ENCODE data around the gene MARK3. TPM values are rescaled to one million over a fixed set of nuclear protein-coding genes. Genes with fewer than 3 reads are reported as not detected.

Gene MARK3
- total RNA-seq, 4 donors from 2014 or later = 44.4 to 112 (median 67.5) TPM

- WGBS, 2 donors = 93 to 95% methylated on average over 8 of the region's 8 CpGs
- DNase-seq = no peak
- no peak overlapping the region for H3K27ac ChIP-seq
- H3K4me3 ChIP-seq = no peak overlapping the region
- no peaks in the 10 kb centered on the region for H3K27me3 ChIP-seq
- no peaks in the 10 kb centered on the region for H3K36me3 ChIP-seq
- no peak for TF ChIP-seq CTCF (IDR thresholded peaks at IDR 0.05)
- no peaks in the 10 kb centered on the region for H3K9me3 ChIP-seq
- intact Hi-C loops (cut with DNase I) = no loop called here
- H3K4me1 ChIP-seq = peaks cover 8 to 88% (median 58%) of the 10 kb centered on the region in 3 donors
These were observed 7.4 kb downstream of the MARK3 start for GRCh38 chr14:103392572-103392971.

- Histone ChIP-seq H3K4me3 (no peak overlapping the region), H3K9me3 (no peaks in the 10 kb centered on the region), H3K27ac (peak overlapping the region in 1 of 4 donors; percentile 36), H3K27me3 (no peaks in the 10 kb centered on the region), H3K4me1 (peaks cover 3 to 86% (median 55%) of the 10 kb centered on the region in 3 donors), H3K36me3 (no peaks in the 10 kb centered on the region)
- 75 to 82% methylated on average over 5 to 6 of the region's 6 CpGs for WGBS, 2 donors
- intact Hi-C loops (cut with DNase I) = no loop called here
- no peak for DNase-seq
- TF ChIP-seq CTCF (IDR thresholded peaks at IDR 0.05) = no peak
- TF ChIP-seq POLR2A (IDR thresholded peaks at IDR 0.05) = no peak
These were observed 7.9 kb downstream of the MARK3 start for GRCh38 chr14:103393070-103393469.

- intact Hi-C loops (cut with DNase I) = no loop called here
- Histone ChIP-seq H3K27me3 (no peaks in the 10 kb centered on the region), H3K9me3 (no peaks in the 10 kb centered on the region), H3K27ac (peak overlapping the region in 3 of 4 donors; percentile 2 to 38 (median 11)), H3K4me1 (peaks cover 3 to 86% (median 52%) of the 10 kb centered on the region in 3 donors), H3K4me3 (no peak overlapping the region), H3K36me3 (no peaks in the 10 kb centered on the region)
- TF ChIP-seq POLR2A (IDR thresholded peaks at IDR 0.05) (no peak), CTCF (IDR thresholded peaks at IDR 0.05) (peak; percentile 64 to 91 (median 78))
- 31 to 45% methylated on average over 9 of the region's 9 CpGs for WGBS, 2 donors
- no peak for DNase-seq
These were observed 8.7 kb downstream of the MARK3 start for GRCh38 chr14:103393676-103394626.

- no peak overlapping the region for H3K27ac ChIP-seq
- intact Hi-C loops (cut with DNase I) = no loop called here
- TF ChIP-seq CTCF (IDR thresholded peaks at IDR 0.05) (no peak), POLR2A (IDR thresholded peaks at IDR 0.05) (no peak)
These were observed 10.0 kb downstream of the MARK3 start for GRCh38 chr14:103395244-103395643.

GRCh38 chr14:103396463-103396862 lies 11.2 kb downstream of the MARK3 start:
- TF ChIP-seq POLR2A (IDR thresholded peaks at IDR 0.05) (no peak), CTCF (IDR thresholded peaks at IDR 0.05) (no peak)
- Histone ChIP-seq H3K4me3 (no peak overlapping the region), H3K4me1 (peaks cover 12 to 90% (median 56%) of the 10 kb centered on the region in 3 donors), H3K27me3 (no peaks in the 10 kb centered on the region), H3K27ac (no peak overlapping the region), H3K9me3 (no peaks in the 10 kb centered on the region), H3K36me3 (no peaks in the 10 kb centered on the region)
- WGBS, 2 donors = 92 to 94% methylated on average over 2 of the region's 2 CpGs
- no peak for DNase-seq
- intact Hi-C loops (cut with DNase I) = no loop called here

More at GRCh38 chr14:103395244-103395643, 10.0 kb downstream of the MARK3 start:
- Histone ChIP-seq H3K9me3 (no peaks in the 10 kb centered on the region), H3K36me3 (no peaks in the 10 kb centered on the region), H3K4me3 (no peak overlapping the region), H3K27me3 (no peaks in the 10 kb centered on the region), H3K4me1 (peaks cover 6 to 92% (median 60%) of the 10 kb centered on the region in 3 donors)
- WGBS, 2 donors = 33 to 43% methylated on average over 2 of the region's 2 CpGs
- DNase-seq = no peak
